Stimulated activated CD8-positive, alpha-beta memory T cell treated with anti-CD3 and anti-CD28 coated beads, Interleukin-15, amount 100 ng/mL, for 24 hours (primary cell): ENCODE data around the gene PCDHA1.
"Not testable (repeated sequence)": the region's sequence is repeated elsewhere in the genome, so short reads cannot be mapped to it uniquely, and the experiment has no call there.

Experiments
- DNase-seq: peaks from one replicate; pipeline ENCODE4 v3.0.0-alpha.2; 2020; ENCODE audit warnings: low read depth

The PCDHA1 gene

GRCh38 chr5:140785905-140786686 is at the start of gene PCDHA1:
TSS of gene PCDHA1 (plus strand) at chr5:140786140.
- DNase-seq: no peak

DNA sequence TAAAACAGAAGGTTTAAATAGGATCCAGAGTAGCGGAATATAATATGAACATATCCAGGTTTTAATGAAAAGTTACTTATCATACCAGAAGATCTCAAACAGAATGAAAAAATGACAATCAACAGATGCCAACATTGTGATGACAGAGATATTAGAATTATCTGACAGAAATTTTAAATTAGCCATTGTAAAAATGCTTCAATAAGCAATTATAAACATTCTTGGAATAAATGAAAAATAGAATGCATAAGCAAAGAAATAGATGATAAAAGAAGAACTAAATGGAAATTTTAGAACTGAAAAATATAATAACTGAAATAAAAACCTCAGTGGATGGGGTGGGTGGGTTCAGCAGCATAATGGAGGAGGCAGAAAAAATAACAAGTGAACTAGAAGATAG is 48.5 kb upstream of the PCDHA1 start:
- no peak for DNase-seq

DNA sequence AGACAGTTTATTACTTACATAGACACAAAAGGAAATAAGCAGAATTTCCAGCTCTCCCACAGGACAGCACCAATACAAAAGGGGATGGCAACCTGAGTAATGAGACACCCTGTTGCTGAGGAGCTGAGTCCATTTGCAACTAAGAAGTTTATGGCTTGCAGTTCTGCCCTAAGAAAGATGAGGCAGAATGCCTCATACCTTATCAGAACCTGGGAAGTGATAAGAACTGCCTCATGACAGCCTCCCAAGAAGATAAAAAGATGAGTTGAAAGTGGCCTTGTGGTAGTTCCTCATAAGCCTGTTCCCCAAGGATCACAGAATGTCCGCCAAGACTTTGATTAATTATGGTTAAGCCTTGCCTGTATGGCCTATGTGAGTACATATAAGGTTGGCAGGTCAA is 44.0 kb upstream of the PCDHA1 start:
- DNase-seq: no peak

DNA sequence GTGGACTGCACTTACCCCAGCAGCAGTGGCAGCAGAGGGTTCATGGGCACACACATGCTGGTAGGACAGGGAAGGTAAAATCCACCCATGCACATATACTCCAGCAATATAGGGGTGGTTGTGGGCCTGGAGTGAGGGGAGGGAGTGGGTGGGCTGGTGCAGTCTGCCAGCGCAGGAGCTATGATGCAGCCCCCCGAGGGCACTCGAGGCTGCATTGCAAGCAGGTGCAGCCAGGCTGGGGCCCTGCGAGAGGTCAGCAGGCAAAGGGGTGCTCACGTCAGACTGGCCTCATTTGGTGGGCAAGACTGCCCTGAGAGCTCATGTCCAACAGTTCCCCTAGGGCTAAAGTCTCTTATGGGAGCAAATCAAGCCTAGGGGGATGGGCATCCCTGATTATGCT is 32.4 kb upstream of the PCDHA1 start:
- no peak for DNase-seq

GRCh38 chr5:140764177-140764973 is 21.6 kb upstream of the PCDHA1 start:
- DNase-seq: no peak

DNA sequence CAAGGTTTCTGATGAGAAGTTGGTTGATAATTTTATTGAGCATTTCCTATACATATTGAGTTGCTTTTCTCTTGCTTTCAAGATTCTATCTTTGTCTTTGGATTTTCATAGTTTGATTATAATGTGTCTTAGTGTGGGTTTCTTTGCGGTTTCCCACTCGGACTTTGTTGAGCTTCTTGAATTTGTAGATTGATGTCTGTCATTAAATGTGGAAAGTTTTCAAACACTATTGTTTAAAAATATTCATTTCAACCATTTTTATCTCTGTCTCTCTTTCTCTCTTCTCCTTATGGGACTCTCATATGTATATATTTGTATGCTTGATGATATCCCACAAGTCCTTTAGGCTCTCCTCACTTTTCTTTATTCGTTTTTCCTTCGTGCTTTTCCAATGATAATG is 18.5 kb upstream of the PCDHA1 start:
- DNase-seq: no peak

GRCh38 chr5:140780512-140780911 is 5.4 kb upstream of the PCDHA1 start:
- no peak for DNase-seq

DNA sequence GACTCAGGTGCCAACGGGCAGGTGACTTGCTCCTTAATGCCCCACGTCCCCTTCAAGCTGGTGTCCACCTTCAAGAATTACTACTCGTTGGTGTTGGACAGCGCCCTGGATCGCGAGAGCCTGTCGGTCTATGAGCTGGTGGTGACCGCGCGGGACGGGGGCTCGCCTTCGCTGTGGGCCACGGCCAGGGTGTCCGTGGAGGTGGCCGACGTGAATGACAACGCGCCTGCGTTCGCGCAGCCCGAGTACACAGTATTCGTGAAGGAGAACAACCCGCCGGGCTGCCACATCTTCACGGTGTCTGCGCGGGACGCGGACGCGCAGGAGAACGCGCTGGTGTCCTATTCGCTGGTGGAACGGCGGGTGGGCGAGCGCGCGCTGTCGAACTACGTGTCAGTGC is 1.5 kb downstream of the PCDHA1 start:
- DNase-seq: not testable (repeated sequence)

DNA sequence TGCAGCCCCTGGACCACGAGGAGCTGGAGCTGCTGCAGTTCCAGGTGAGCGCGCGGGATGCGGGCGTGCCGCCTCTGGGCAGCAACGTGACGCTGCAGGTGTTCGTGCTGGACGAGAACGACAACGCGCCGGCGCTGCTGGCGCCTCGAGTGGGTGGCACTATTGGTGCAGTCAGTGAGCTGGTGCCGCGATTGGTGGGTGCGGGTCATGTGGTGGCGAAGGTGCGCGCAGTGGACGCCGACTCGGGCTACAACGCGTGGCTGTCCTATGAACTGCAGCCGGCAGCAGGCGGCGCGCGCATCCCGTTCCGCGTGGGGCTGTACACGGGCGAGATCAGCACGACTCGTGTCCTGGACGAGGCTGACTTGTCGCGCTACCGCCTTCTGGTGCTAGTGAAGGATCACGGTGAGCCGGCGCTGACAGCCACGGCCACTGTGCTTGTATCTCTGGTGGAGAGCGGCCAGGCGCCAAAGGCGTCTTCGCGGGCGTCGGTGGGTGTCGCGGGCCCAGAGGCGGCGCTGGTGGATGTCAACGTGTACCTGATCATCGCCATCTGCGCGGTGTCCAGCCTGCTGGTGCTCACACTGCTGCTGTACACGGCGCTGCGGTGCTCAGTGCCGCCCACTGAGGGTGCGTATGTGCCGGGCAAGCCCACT is 2.0 kb downstream of the PCDHA1 start:
- not testable (repeated sequence) for DNase-seq

DNA sequence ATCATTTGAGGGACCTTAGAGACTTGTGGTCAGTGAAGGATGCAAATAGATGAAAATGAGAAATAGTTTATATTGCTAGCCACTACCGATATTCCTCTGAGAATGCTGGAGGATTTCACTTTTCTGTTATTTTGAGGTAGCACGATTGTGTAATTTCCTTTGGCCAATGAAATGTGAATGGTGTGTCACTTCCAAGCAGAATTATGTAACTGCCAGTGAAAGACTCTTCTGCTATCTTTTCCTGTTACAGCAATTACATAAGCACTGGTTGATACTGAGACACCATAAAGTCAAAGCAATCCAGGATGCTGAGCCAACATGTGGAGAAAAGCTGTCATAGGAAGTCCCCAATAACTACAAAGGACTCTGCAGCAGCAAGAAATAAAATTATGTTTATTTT is 5.1 kb downstream of the PCDHA1 start:
- DNase-seq: no peak

- no peak for DNase-seq
These were observed 8.8 kb downstream of the PCDHA1 start, which contains the start of gene PCDHA2 for GRCh38 chr5:140794595-140795258. TSS of gene PCDHA2 (plus strand) at chr5:140794852.

- DNase-seq: no peak
These were observed 9.3 kb downstream of the PCDHA1 start for GRCh38 chr5:140795259-140795641.

DNA sequence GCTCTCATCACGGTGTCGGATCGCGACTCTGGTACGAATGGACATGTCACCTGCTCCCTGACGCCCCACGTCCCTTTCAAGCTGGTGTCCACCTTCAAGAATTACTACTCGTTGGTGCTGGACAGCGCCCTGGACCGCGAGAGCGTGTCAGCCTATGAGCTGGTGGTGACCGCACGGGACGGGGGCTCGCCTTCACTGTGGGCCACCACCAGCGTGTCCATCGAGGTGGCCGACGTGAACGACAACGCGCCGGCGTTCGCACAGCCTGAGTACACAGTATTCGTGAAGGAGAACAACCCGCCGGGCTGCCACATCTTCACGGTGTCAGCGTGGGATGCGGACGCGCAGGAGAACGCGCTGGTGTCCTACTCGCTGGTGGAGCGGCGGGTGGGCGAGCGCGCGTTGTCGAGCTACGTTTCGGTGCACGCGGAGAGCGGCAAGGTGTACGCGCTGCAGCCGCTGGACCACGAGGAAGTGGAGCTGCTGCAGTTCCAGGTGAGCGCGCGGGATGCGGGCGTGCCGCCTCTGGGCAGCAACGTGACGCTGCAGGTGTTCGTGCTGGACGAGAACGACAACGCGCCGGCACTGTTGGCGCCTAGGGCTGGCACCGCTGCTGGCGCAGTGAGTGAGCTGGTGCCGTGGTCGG is 10.3 kb downstream of the PCDHA1 start:
- not testable (repeated sequence) for DNase-seq

GRCh38 chr5:140796718-140797095 is 10.8 kb downstream of the PCDHA1 start:
- DNase-seq: no peak

DNA sequence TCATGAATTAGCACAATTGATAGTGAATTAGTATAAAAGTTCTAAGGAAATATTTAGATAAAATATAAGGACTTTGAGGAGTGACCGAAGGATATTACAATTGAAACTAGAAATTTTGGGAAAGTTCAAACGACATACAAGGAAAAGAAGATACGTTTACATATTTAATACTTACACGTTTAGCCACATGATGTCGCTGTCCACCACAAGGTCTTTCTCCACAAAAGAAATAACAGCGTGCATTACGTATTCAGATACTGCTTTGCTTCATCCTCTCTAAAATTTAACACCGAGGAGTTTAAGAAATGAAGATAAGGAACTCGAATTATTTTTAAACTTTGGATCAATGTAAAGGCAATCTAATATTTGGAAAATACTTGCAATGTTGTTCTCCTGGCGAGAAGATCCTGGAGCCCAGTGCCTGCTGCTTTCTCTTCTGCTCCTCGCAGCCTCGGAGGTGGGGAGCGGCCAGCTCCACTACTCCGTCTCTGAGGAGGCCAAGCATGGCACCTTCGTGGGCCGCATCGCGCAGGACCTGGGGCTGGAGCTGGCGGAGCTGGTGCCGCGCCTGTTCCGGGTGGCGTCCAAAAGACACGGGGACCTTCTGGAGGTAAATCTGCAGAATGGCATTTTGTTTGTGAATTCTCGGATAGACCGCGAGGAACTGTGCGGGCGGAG is 15.0 kb downstream of the PCDHA1 start, which contains the start of gene PCDHA3:
Gene PCDHA3 (plus strand): TSS at position 242 of the 678 bp plus-strand sequence.
- DNase-seq: no peak

DNA sequence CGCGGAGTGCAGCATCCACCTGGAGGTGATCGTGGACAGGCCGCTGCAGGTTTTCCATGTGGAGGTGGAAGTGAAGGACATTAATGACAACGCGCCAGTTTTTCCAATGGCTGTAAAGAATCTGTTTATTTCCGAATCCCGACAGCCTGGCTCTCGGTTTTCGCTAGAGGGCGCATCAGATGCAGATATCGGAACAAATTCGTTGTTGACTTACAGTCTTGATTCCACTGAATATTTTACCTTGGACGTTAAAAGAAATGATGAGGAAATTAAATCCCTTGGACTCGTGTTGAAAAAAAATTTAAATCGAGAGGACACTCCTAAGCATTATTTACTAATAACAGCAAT is 15.5 kb downstream of the PCDHA1 start:
- DNase-seq: no peak

- not testable (repeated sequence) for DNase-seq
These were observed 16.4 kb downstream of the PCDHA1 start for GRCh38 chr5:140802381-140802780.

- no peak for DNase-seq
These were observed 16.9 kb downstream of the PCDHA1 start for GRCh38 chr5:140802781-140803271.

- DNase-seq: no peak
These were observed 21.2 kb downstream of the PCDHA1 start, which contains the start of gene PCDHA4 for GRCh38 chr5:140806834-140807775. TSS of gene PCDHA4 (plus strand) at chr5:140807068.
